Gastrocnemius medialis (tissue), 4 donors: ENCODE measurements around the gene RBM10. TPM values are rescaled to one million over a fixed set of nuclear protein-coding genes. Genes with fewer than 3 reads are reported as not detected.
A peak's percentile ranks its signal among the peaks of the same experiment; 100 is the strongest.

ENCODE experiments used
- ATAC-seq, 2 donors: fragments of 150-250 bp; one replicate each; pipeline ENCODE4 v1.9.1; 2016
- DNase-seq, 2 donors: peaks; one replicate each; pipeline ENCODE4 v3.0.0-alpha.2; 2019
- H3K27ac ChIP-seq, 4 donors: fragments of 200-600 bp; sonication (generic); 1 replicate in 1 of 4; 2 replicates in 3 of 4; pipeline ENCODE4 v1.5.1; 2016 to 2018; ENCODE audit warnings: mild to moderate bottlenecking in 2 of 4, moderate library complexity in 1 of 4
- H3K27me3 ChIP-seq, 3 donors: fragments of 200-600 bp; sonication (generic) in 2 of 3; 1 replicate in 1 of 3; 2 replicates in 2 of 3; pipeline versions ENCODE4 v1.5.1 to v1.6.0; 2016 to 2019; ENCODE audit warnings: mild to moderate bottlenecking in 1 of 3, moderate library complexity in 1 of 3
- H3K36me3 ChIP-seq, 2 donors: fragments of 200-600 bp; sonication (generic) in 1 of 2; one replicate each; pipeline ENCODE4 v1.5.1; 2017 to 2018
- H3K4me1 ChIP-seq, 2 donors: fragments of 200-600 bp; sonication (generic) in 1 of 2; one replicate each; pipeline ENCODE4 v1.5.1; 2016 to 2017; ENCODE audit warnings: mild to moderate bottlenecking in 2 of 2
- H3K4me3 ChIP-seq, 4 donors: fragments of 200-600 bp; sonication (generic) in 3 of 4; 1 replicate in 1 of 4; 2 replicates in 3 of 4; pipeline ENCODE4 v1.5.1; 2016 to 2019; ENCODE audit warnings: mild to moderate bottlenecking in 2 of 4
- H3K9me3 ChIP-seq, 3 donors: fragments of 200-600 bp; sonication (generic) in 2 of 3; 1 replicate in 1 of 3; 2 replicates in 2 of 3; pipeline ENCODE4 v1.5.1; 2016 to 2019
- CTCF ChIP-seq, 5 experiments: fragments of 450-650 bp in 3 of 5; fragments of 200-600 bp in 2 of 5; sonication (generic) in 2 of 5; IDR thresholded peaks in 4 of 5; conservative IDR thresholded peaks in 1 of 5; 1 replicate in 4 of 5; 2 replicates in 1 of 5; pipeline ENCODE4 v1.5.1; 2016 to 2019; ENCODE audit warnings: antibody characterized with exemption in 5 of 5, mild to moderate bottlenecking in 3 of 5, moderate library complexity in 3 of 5
- POLR2A ChIP-seq, 2 donors: fragments of 450-650 bp; IDR thresholded peaks; one replicate each; pipeline ENCODE4 v1.6.1; 2017; ENCODE audit warnings: antibody characterized with exemption in 2 of 2, mild to moderate bottlenecking in 2 of 2, moderate library complexity in 2 of 2
- in situ Hi-C, 4 donors: fragments of 200-750 bp; cut with MboI; loops; one replicate each; pipeline versions ENCODE4 v1.15.0 to v1.8.0; 2017; ENCODE audit warnings: low sequenced_read_pairs in 4 of 4
- intact Hi-C: fragments of 100-400 bp; cut with DNase I; formaldehyde crosslinking; loops from one replicate; pipeline ENCODE4 v1.15.1; 2023; ENCODE audit warnings: low total_unique reads
- total RNA-seq, 4 donors: library from RNA; depleted of rRNA; stranded (reverse); fragments of >200 nt; gene quantifications; one replicate each; pipeline versions ENCODE4 v1.1.0 to v1.2.3, GENCODE V29; 2016

Gene RBM10
- total RNA-seq, 4 donors from 2014 or later, result 18.7 to 49.3 (median 23.5) TPM

- TF ChIP-seq POLR2A (IDR thresholded peaks at IDR 0.05), result peak; percentile 36 to 76
- TF ChIP-seq CTCF (IDR thresholded peaks at IDR 0.05 in 4 of 5, conservative IDR thresholded peaks at IDR 0.05 in 1 of 5), result no peak
- in situ Hi-C loops, result no loop called here
- DNase-seq, result peak; percentile 91 to 94
- no peaks in the 10 kb centered on the region for H3K27me3 ChIP-seq
- peak; percentile 92 to 94 for ATAC-seq
- peak overlapping the region; percentile 57 to 84 (median 74) for H3K4me3 ChIP-seq
- peaks cover 0 to 13% of the 10 kb centered on the region in 2 donors for H3K36me3 ChIP-seq
- peaks cover 0 to 3% of the 10 kb centered on the region in 2 donors for H3K4me1 ChIP-seq
- peak overlapping the region; percentile 88 to 93 (median 91) for H3K27ac ChIP-seq
- no peaks in the 10 kb centered on the region for H3K9me3 ChIP-seq
- intact Hi-C loops, result loop anchor here (1.0 to 5.0 kb wide), 6 partner anchors 15 to 425 kb away; partner anchors contain the start of genes CDK16, UBA1 and UXT
These were observed 88.5 kb downstream of the RBM10 start for GRCh38 chrX:47233333-47234113.

- intact Hi-C loops, result loop anchor here (5.0 kb wide), 1 partner anchor 288 kb away; no protein-coding TSS in a partner anchor
- Histone ChIP-seq H3K9me3 (no peaks in the 10 kb centered on the region), H3K36me3 (peaks cover 0 to 2% of the 10 kb centered on the region in 2 donors), H3K27ac (peak overlapping the region; percentile 88 to 93 (median 91)), H3K4me3 (peak overlapping the region; percentile 57 to 84 (median 74)), H3K4me1 (peaks cover 0 to 3% of the 10 kb centered on the region in 2 donors), H3K27me3 (no peaks in the 10 kb centered on the region)
- in situ Hi-C loops, result no loop called here
- no peak for ATAC-seq
- no peak for DNase-seq
- no peak for TF ChIP-seq CTCF (IDR thresholded peaks at IDR 0.05 in 4 of 5, conservative IDR thresholded peaks at IDR 0.05 in 1 of 5)
These were observed 89.6 kb downstream of the RBM10 start for GRCh38 chrX:47234583-47234982.

- intact Hi-C loops (no loop called here), in situ Hi-C loops (no loop called here)
- no peak for TF ChIP-seq POLR2A (IDR thresholded peaks at IDR 0.05)
- no peak for TF ChIP-seq CTCF (IDR thresholded peaks at IDR 0.05 in 4 of 5, conservative IDR thresholded peaks at IDR 0.05 in 1 of 5)
- ATAC-seq, result no peak
- no peak for DNase-seq
- H3K4me1 ChIP-seq, result peaks cover 0 to 3% of the 10 kb centered on the region in 2 donors
- H3K4me3 ChIP-seq, result no peak overlapping the region
- H3K27me3 ChIP-seq, result no peaks in the 10 kb centered on the region
- H3K9me3 ChIP-seq, result no peaks in the 10 kb centered on the region
- H3K27ac ChIP-seq, result peak overlapping the region; percentile 88 to 93 (median 91)
- peaks cover 0 to 10% of the 10 kb centered on the region in 2 donors for H3K36me3 ChIP-seq
These were observed 90.7 kb downstream of the RBM10 start for GRCh38 chrX:47235691-47236103.

Other genes with a start within 250 kb of the RBM10 start
- gene JADE3, start 232.8 kb upstream of the RBM10 start, total RNA-seq, result 10 to 100 TPM in 1 of 4 donors, 1 to 10 TPM in 3; 2.0 to 10.9 (median 2.9) TPM
- 1 to 10 TPM; 1.4 to 4.4 (median 2.0) TPM for gene RGN, start 66.8 kb upstream of the RBM10 start, total RNA-seq
- 100 to 1,000 TPM; 105 to 172 (median 168) TPM for gene NDUFB11, start 519 bp upstream of the RBM10 start, total RNA-seq
- 100 to 1,000 TPM; 113 to 181 (median 162) TPM for gene UBA1, start 48.6 kb downstream of the RBM10 start, total RNA-seq
- gene CDK16, start 73.5 kb downstream of the RBM10 start, total RNA-seq, result 100 to 1,000 TPM; 124 to 208 (median 178) TPM
- gene USP11, start 87.8 kb downstream of the RBM10 start, total RNA-seq, result 10 to 100 TPM; 17.0 to 35.3 (median 25.0) TPM
- gene ZNF157, start 225.4 kb downstream of the RBM10 start, total RNA-seq, result under 1 TPM in 3 of 4 donors, not detected in 1; 0.09 to 0.26 (median 0.25) TPM